SHP77 (cell line): Measurements from ENCODE around the gene AUH.
"Not testable (repeated sequence)": the region's sequence is repeated elsewhere in the genome, so short reads cannot be mapped to it uniquely, and the experiment has no call there.

Experiments used
- DNase-seq, 2 experiments: peaks; one replicate each; lab custom pipeline; 2025; lab: John Stamatoyannopoulos, UW

The AUH gene

GRCh38 chr9:91378695-91379127 is 17.0 kb upstream of the AUH start:
- no peak for DNase-seq

GRCh38 chr9:91378054-91378453 is 16.3 kb upstream of the AUH start:
- not testable (repeated sequence) for DNase-seq

GRCh38 chr9:91376239-91376638 is 14.5 kb upstream of the AUH start:
- no peak for DNase-seq

- DNase-seq: no peak
Observed at GRCh38 chr9:91374939-91375338, 13.2 kb upstream of the AUH start.

GRCh38 chr9:91371894-91372293 is 10.2 kb upstream of the AUH start:
- no peak for DNase-seq

GRCh38 chr9:91370006-91370405 is 8.3 kb upstream of the AUH start:
- not testable (repeated sequence) for DNase-seq

GRCh38 chr9:91364702-91365101 is 3.0 kb upstream of the AUH start:
- no peak for DNase-seq

- no peak for DNase-seq
Observed at GRCh38 chr9:91364005-91364404, 2.3 kb upstream of the AUH start.

GRCh38 chr9:91362051-91362611 is 413 bp upstream of the AUH start:
- DNase-seq: no peak

- no peak for DNase-seq
Observed at GRCh38 chr9:91360551-91361290, 997 bp downstream of the AUH start.

- no peak for DNase-seq
Observed at GRCh38 chr9:91359734-91360470, 1.8 kb downstream of the AUH start.

- DNase-seq: no peak
Observed at GRCh38 chr9:91359083-91359482, 2.6 kb downstream of the AUH start.

GRCh38 chr9:91354881-91355280 is 6.8 kb downstream of the AUH start:
- no peak for DNase-seq

GRCh38 chr9:91349115-91349555 is 12.6 kb downstream of the AUH start:
- no peak for DNase-seq

GRCh38 chr9:91348191-91348807 is 13.4 kb downstream of the AUH start:
- no peak for DNase-seq

- DNase-seq: no peak
Observed at GRCh38 chr9:91347377-91347776, 14.3 kb downstream of the AUH start.

GRCh38 chr9:91346644-91347043 is 15.1 kb downstream of the AUH start:
- DNase-seq: no peak

GRCh38 chr9:91345978-91346377 is 15.7 kb downstream of the AUH start:
- no peak for DNase-seq

GRCh38 chr9:91342575-91342974 is 19.1 kb downstream of the AUH start:
- DNase-seq: no peak

- no peak for DNase-seq
Observed at GRCh38 chr9:91341749-91342148, 20.0 kb downstream of the AUH start.

GRCh38 chr9:91341258-91341746 is 20.4 kb downstream of the AUH start:
- DNase-seq: no peak

- DNase-seq: no peak
Observed at GRCh38 chr9:91340395-91340967, 21.2 kb downstream of the AUH start.
